ENCODE data around the gene FOXI1.

- TF ChIP-seq, protein P1, sequence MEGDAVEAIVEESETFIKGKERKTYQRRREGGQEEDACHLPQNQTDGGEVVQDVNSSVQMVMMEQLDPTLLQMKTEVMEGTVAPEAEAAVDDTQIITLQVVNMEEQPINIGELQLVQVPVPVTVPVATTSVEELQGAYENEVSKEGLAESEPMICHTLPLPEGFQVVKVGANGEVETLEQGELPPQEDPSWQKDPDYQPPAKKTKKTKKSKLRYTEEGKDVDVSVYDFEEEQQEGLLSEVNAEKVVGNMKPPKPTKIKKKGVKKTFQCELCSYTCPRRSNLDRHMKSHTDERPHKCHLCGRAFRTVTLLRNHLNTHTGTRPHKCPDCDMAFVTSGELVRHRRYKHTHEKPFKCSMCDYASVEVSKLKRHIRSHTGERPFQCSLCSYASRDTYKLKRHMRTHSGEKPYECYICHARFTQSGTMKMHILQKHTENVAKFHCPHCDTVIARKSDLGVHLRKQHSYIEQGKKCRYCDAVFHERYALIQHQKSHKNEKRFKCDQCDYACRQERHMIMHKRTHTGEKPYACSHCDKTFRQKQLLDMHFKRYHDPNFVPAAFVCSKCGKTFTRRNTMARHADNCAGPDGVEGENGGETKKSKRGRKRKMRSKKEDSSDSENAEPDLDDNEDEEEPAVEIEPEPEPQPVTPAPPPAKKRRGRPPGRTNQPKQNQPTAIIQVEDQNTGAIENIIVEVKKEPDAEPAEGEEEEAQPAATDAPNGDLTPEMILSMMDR (IDR thresholded peaks at IDR 0.05) = no peak
- TF ChIP-seq EP300 (IDR thresholded peaks at IDR 0.05) (no peak), POLR2A (IDR thresholded peaks at IDR 0.05; ENCODE audit: low read depth) (no peak), POLR2AphosphoS5 (IDR thresholded peaks at IDR 0.05) (no peak)
Observed at GRCh38 chr5:170141636-170142035, 35.9 kb downstream of the FOXI1 start.
